Activated T-cell treated with anti-CD3 and anti-CD28 coated beads for 1 hour (primary cell): Measurements from ENCODE around the gene ZNF821.
"Not testable (repeated sequence)": the region's sequence is repeated elsewhere in the genome, so short reads cannot be mapped to it uniquely, and the experiment has no call there.

Source experiments
- DNase-seq: peaks from one replicate; pipeline ENCODE4 v3.0.0-alpha.2; 2020; ENCODE audit warnings: low read depth

The ZNF821 gene

DNA sequence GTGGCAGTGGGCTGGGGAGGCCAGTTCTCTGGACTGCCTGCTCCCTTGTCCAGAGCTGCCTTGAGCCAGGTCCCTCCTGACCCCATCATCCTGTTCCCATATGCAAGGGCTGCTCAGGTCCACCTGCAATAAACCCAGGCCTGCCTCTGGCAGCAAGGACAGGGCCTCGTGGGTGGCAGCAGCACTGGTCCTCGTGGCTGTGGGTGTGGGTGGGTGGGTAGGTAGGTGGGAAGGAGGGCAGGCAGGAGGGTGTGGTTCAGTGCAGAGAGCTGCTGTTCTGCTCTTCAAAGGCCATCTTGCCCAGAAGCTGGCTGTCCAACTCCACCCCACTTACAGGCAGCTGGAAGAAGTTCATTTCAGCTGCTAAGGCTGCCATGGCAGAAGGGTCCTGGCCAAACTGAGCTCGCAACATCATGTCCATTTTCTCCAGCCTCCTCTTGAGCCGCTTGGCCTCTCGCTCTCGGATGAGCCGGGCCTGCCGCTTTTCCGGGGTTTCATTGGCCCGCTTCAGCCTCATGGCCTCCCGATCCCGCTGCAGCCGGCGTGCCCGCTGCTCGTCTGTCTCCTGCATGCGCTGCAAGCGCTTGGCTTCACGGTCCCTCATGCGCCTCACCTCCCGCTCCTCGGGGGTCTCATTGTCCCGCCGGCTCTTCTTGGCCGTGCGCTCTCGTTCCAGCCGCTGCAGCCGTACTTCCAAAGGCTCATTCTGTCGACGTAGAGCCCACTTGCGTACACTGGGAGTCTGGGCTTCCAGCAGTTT is 24.0 kb downstream of the ZNF821 start:
- DNase-seq: no peak

DNA sequence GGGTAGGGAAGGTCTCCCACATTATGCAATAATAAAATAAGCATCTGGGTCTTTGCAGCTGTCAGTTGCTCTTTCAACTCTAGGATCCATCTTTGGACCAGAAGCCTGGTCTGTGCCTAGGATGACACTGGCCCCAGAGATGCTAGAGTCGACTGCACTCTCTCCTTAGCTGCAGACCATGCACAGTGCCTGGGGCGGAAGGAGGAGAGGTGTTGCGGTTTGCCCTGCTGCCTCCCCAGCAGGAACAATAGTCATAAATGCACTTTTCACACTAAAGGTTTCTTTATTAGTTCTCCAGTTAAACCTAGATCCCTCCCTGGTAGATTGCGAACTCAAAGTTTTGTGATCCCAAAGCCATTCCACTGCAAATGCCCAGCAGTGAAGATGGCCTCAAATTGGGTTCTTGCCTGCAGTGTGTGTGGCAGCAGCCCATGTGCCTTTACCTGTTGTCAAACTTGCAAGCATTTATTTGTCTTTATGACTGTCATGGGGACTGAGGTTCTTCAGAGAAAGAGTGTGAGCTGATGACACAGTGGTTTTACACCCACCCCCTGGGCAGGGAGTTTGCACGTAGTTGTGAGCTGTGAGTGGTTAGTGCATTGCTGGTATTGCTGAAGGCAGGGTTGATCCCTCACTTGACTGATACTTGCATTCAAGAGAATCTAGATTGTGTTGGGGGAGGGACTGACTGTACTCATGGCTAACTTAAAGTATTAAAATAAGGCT is 27.9 kb downstream of the ZNF821 start:
- no peak for DNase-seq

DNA sequence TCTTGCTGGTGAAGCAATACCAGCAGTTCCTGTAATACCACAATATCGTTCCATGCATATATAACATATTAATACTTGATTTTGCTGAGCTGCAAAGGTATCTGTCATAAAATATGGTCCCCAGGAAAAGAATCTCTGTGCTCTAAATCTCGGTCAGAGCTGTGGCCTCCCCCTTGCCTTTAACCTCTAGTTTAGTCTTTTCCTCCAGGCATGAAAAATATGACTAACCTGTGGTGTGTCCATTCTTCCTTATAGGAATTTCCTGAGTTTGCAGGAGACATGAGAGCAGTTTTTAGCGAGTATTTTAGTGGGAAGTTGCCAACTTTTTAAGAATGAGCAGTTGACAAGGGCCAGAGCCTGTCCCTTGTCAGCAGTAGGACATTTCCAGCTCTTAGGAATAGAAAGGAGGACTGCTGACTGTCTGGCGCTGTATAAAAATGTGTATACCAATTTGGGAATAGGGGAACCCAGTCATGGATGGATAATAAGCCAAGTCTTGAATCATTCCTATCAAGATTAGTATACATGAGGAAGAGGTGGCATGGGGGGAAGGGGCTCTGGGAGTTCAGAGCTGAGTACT is 29.5 kb downstream of the ZNF821 start:
- no peak for DNase-seq

DNA sequence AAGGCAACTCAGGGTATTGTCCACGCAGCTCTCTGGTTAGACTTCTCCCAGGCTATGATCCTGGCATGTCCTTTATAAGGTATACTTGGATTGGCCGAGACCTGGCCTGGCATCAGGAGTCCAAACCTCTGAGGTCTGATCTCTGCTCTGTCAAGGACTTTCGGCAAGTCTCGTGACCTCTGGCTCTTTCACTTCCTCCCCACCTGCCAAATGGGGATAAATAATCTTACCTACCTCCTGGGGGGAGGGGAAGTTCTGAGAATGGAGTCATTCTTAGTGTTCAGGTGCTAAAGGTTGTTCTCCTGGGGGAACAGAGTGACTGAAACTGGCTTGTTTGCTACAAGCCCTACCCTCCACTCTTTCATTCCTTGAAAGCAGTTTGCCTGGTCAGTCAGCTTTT is 30.6 kb downstream of the ZNF821 start:
- DNase-seq: no peak

DNA sequence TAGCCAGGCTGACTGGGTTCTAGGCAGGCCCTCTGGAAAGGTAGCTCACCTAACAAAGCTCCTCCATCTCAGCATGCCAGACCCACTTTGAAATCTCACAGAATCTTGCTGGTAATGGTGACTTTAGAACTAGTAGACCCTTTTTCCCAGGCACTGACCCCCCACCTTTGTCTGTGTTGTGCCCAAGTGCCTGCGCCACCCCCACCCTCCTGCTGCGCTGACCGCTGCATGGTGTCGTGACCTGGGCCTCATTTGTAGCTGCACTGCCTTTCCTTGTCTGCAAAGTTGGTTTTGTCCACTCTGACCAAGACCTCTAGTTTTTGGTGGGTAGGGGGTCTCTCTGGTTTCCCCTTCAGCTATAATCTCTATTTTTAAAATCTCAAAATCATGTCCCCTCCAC is 31.4 kb downstream of the ZNF821 start:
- DNase-seq: no peak

DNA sequence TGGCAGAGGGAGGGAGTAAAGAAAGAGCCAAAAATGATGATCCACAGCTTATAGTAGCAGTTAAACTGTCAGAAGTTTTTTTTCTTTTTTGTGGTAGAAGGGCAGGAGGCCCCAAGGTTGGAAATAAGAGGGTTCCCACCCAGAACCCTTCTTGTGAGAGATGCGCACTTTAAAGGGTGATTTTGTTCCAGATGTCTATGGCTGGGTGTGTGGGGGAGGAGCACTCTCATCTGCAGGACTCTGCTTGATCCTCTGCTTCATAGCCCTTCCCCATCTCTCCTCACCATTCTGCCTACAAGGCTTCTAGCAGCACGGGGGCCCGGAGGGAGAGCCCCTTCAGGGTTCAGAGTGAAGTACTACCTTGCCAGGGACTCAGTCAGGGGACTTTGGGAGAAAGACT is 31.8 kb downstream of the ZNF821 start:
- no peak for DNase-seq

DNA sequence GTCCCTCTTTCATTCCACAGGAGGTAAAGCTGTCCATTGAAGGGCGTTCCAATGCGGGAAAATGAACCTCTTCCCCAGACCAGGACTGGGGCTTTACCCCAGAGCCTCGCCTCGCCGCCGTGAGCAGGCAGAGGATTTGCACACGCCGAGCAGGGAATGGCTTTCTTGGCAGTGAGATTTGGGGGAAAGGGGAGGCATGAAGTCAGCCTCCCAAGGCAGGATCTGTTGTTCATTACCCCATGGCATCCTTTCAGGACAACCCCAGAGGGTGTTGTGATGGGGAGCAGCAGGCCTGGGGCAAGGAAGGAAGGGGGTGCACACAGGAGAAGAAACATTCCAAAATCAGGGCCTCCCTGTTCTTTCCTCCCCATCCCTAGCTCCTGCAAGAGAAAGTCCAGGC is 32.2 kb downstream of the ZNF821 start:
- DNase-seq: no peak

DNA sequence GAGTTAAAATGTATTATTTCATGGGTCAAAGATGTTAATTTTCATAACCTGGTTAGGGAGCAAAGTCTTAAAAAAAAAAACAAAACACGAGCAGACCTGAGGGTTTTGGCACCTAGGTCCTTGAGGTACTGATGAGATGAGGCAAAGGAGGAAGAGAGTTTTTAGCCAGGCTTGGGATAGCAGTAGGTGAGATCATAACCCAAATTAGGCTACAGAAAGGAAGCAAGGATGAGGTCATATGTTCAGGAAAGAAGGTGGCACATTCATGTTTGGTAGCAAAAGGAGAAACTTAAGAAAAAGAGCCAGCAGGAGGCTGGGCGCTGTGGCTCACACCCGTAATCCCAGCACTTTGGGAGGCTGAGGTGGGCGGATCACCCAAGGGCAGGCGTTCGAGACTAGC is 35.4 kb downstream of the ZNF821 start:
- DNase-seq: no peak

DNA sequence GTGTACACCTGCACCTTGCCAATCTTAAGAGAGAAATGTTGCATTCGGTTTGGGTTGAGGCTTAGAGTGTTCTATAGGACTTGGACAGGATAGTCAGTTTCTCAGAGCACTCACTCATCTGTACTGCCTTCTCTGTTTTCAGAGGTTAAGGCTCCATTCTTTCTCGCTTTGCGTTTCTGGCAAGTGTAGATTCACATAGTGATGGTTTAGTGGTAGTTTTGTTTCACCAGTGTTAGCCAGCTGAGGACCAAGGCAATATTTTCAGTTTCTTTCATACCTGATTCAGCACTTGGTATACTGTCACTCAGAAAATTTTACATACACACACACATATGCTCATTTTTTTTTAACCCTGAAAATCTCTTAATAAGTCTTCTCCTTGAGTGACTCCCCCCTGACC is 36.9 kb downstream of the ZNF821 start:
- no peak for DNase-seq

DNA sequence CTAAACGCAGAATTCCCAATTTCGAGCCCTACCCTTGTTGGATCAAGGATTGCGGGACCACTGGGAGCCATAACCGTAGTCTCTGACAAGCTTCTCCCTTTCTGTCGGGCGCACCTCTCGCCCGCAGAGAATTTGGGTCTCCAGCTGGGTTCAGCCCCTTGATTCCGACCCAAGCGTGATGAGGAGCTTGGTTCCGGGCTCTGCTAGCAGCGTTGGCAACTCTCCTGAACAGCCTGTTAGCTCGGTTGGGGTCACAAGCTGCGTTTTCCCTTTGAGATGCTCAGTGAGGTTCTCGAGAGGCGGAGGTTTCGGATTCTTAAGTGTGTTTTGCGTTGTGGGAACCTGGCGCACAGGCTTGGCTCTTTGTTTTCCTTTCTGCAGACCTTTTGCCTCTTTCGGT is 37.6 kb downstream of the ZNF821 start:
- peak; percentile 6 for DNase-seq

DNA sequence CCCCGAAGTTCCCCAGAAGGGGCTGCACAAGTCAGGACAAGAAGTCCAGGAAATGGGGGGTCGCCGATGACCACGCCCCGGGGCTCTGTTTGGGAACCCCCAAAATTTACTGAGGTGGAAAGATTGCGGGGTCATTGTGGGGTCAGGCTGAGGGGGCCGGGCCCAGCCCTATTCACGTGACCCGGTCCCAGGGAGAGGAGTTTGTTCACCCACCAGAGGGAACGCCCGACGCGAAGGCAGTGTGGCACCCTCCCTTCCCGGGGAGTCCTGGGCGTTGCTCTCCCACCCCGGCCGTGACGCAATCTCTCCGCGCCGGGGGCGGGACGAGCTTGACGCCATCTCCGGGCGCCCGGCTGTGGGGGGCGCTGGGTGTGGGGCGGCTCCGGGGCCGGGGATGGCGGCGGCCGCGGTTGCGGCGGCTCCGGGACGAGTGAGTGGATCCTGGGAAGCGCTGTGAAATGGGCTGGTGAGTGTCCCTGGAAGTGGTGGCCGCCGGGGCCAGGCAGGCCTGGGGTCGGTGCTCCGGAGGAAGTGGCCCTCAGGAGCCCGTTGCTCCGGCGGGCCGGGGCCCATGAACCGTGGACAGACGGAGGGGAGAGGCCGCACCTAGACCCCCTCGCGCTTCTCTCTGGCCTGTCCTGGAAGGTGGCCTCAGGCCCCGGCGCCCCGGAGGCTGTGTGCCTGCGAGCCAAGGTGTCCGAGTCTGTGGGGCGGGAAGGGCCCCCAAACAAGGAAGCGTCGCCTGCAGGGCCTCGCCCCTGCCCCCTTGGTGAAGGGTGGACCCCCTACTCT is 38.1 kb downstream of the ZNF821 start, which contains the start of gene ATXN1L:
Gene ATXN1L (plus strand): TSS at position 338 of the 792 bp plus-strand sequence. CDS start 3,765 bp downstream, outside the sequence.
- peak; percentile 92 for DNase-seq

DNA sequence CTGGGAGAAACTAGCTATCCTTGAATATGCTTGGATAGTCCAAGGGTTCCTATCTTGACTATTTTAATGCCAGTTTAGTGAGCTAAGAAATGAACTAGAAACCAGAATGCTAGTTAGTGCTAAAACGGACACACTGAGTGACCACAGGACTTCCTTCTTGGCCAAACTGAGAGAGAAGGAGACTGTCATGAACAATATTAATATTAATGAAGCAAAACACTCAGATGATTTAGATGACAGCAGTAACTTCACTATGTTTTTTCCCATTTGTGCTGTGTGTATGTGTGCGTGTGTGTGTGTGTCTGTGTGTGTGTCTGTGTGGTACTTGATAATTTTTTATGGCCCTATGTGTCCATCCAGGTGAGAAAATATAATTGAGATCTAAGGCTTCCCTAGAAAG is 40.4 kb downstream of the ZNF821 start:
- no peak for DNase-seq

DNA sequence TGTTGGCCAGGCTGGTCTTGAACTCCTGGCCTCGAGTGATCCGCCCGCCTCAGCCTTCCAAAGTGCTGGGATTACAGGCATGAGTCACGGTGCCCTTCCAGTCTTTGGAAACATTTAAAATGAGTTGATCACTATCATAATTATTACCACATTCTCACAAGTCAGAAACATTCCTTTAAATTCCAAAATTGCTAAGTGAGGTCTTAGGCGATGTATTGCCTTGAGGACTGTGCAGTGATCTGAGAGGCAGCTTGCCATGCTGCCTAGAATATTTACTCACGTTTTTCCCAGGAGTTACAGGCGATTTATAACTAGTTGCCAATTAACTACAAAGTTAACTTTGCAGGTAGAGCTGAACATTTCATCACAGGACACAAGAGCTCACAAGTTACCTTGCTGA is 43.9 kb downstream of the ZNF821 start:
- no peak for DNase-seq

DNA sequence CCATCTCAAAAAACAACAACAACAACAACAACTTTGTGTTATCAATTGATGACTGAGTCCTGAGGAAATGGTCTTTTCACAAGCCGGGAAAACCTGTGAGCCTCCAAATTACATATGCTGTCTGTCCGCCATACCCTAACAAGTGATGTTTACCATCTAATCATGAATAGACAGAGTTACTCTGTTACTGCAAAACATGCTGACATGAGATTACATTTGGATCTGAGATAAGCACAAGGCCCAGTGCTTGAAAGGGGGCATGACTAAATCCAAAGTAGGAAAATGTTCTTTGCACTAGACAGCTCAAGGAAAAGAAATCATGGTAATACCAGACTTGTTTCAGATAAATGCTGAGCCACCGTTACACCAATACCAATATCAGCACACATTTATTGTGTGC is 46.8 kb downstream of the ZNF821 start:
- no peak for DNase-seq

DNA sequence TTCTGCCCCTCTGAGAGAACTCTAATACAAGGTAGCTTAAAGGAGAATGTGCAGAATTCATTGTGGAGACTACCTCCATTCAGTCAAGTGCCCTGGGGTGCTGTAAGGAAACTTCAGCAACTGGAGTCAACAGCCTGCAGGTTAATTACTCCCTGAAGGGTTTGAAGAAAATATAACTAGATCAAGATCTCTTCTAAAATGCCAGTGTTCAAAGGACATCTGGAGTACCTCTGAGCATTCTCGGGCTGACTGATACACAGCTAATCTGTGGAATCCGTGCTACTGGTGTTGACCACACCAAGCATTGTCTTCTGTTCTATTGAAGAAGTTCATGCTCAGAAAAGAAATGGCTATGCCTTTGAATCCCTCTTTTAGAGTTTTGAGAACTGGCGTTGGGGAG is 49.7 kb downstream of the ZNF821 start:
- DNase-seq: no peak

DNA sequence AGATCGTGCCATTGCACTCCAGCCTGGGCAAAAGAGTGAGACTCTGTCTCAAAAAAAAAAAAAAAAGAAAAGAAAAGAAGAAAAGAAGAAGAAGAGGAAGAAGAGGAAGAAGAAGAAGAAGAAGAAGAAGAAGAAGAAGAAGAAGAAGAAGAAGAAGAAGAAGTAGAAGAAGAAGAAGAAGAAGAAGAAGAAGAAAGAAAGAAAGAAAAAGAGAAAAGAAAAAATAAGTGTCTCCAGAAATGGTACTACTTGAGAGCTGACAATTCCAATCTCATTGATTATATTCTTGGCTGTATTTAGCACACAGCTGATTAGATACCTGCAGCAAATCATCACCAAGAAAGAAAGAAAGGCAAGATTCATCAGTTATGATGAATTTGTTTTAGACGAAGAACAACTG is 51.9 kb downstream of the ZNF821 start:
- DNase-seq: not testable (repeated sequence)

DNA sequence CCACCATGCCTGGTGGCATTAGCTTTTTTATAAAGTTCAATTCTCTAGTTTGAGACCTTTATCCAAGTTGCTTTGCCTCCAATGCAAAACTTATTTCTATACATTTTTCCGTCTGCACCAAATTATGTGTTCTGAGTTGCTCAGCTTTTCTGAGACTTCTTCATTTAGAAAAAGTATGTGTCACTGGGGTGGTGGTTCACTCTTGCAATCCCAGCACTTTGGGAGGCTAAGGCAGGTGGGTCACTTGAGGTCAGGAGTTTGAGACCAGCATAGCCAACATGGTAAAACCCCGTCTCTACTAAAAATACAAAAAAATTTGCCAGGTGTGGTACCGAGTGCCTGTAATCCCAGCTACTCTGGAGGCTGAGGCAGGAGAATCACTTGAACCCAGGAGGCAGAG is 52.3 kb downstream of the ZNF821 start:
- DNase-seq: not testable (repeated sequence)

DNA sequence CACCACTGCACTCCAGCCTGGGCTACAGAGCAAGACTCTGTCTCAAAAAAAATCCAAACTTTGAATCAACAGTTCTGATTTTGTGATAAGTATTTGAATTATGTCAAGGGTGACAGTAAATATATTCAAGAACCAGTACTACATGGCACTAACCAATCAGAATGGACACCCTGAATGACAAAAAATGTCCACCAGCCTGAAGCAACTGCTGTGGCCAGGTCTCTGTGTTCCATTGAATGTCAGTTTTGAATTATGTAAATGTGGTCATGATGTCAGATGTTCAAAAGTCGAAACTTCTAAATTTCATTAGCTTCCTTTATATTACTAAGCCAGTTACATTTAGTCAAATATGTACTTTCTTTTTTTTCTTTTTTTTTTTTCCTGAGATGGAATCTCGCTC is 53.6 kb downstream of the ZNF821 start:
- no peak for DNase-seq

DNA sequence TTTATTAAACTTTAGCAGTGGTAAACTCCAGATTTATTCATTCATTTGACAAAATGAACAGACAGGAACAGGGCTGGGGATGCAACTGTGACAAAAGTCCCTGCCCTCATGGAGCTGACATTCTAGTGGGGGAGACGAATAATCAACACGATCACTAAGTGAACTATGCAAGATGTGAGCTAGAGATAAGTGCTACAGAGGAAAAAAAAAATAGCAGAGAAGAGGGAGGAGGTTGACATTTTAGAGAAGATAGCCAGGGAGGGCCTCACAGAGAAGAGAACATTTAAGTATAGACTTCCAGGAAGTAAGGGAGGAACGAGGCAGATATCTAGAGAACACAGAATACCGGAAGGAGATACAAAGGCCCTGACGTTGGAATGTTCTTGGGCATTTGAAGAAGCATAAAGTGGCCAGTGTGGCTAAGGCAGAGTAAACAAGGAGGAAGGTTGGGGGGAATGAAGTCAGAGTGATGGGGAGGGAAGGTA is 57.4 kb downstream of the ZNF821 start:
- no peak for DNase-seq

DNA sequence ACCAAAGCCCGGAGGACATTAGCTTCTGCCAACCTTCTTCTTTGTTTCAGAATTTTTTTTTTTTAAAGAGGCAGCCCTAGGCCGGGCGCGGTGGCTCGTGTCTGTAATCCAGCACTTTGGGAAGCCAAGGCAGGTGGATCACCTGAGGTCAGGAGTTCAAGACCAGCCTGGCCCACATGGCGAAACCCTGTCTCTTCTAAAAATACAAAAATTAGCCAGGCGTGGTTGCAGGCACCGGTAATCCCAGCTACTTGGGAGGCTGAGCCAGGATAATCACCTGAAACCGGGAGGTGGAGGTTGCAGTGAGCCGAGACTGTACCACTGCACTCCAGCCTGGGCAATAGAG is 66.9 kb downstream of the ZNF821 start:
- DNase-seq: not testable (repeated sequence)

DNA sequence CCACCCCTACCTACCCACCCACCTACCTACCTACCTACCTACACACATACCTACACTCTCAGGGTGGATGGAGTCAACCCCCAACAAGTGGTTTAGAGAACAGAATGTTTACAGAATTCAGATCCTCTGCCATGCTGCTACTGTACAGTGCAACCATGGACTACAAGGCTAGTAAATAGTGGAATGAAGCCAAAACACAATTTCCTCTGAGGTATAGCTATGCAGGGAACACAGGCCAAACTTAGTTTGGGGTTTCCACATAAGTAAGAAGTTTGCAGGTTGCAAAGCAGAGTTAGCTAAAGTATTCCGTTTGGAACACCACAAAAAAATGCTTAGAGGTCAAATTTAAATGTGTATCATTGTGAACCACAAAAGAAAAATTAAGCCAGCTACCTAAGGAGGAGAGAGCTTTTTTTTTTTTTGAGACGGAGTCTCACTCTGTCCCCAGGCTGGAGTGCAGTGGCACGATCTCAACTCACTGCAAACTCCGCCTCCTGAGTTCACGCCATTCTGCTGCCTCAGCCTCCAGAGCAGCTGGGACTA is 72.7 kb downstream of the ZNF821 start:
- DNase-seq: no peak

DNA sequence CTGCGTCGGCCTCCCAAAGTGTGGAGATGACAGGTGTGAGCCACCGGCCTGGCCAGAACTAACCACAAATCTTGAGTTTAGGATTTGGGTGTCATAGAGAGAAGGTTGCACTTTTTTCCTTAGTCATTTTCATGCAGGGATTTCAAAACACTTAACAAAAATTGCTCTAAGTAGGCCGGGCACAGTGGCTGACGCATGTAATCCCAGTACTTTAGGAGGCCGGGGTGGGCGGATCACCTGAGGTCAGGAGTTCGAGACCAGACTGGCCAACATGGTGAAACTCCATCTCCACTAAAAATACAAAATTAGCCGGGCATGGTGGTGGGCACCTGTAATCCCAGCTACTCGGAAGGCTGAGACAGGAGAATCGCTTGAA is 73.8 kb downstream of the ZNF821 start:
- not testable (repeated sequence) for DNase-seq
